Measurements from ENCODE around the gene TMEM144.
"Not testable (repeated sequence)": the region's sequence is repeated elsewhere in the genome, so short reads cannot be mapped to it uniquely, and the experiment has no call there.

TMEM144 gene

GRCh38 chr4:158192439-158193158, 17.7 kb upstream of the TMEM144 start:
- no peak for DNase-seq

- DNase-seq, result no peak
Measured at GRCh38 chr4:158193171-158193749, 17.0 kb upstream of the TMEM144 start.

- DNase-seq, result no peak
Measured at GRCh38 chr4:158195297-158195696, 15.0 kb upstream of the TMEM144 start.

- no peak for DNase-seq
Measured at GRCh38 chr4:158197194-158197776, 13.0 kb upstream of the TMEM144 start.

GRCh38 chr4:158200214-158200613, 10.1 kb upstream of the TMEM144 start:
- DNase-seq, result no peak

GRCh38 chr4:158201322-158201721, 9.0 kb upstream of the TMEM144 start:
- DNase-seq, result no peak

GRCh38 chr4:158201876-158202275, 8.4 kb upstream of the TMEM144 start:
- no peak for DNase-seq

GRCh38 chr4:158202481-158202880, 7.8 kb upstream of the TMEM144 start:
- DNase-seq, result no peak

GRCh38 chr4:158203436-158203835, 6.8 kb upstream of the TMEM144 start:
- no peak for DNase-seq

GRCh38 chr4:158203929-158204328, 6.4 kb upstream of the TMEM144 start:
- no peak for DNase-seq

GRCh38 chr4:158208963-158209640, 1.2 kb upstream of the TMEM144 start:
- DNase-seq, result no peak

GRCh38 chr4:158211222-158211621, 936 bp downstream of the TMEM144 start:
- DNase-seq, result no peak

- no peak for DNase-seq
Measured at GRCh38 chr4:158213466-158213865, 3.2 kb downstream of the TMEM144 start.

GRCh38 chr4:158214856-158215255, 4.6 kb downstream of the TMEM144 start:
- no peak for DNase-seq

- DNase-seq, result no peak
Measured at GRCh38 chr4:158217763-158218162, 7.5 kb downstream of the TMEM144 start.

- no peak for DNase-seq
Measured at GRCh38 chr4:158219623-158220022, 9.3 kb downstream of the TMEM144 start.

GRCh38 chr4:158224318-158224717, 14.0 kb downstream of the TMEM144 start:
- DNase-seq, result not testable (repeated sequence)

- DNase-seq, result not testable (repeated sequence)
Measured at GRCh38 chr4:158224999-158225398, 14.7 kb downstream of the TMEM144 start.

- DNase-seq, result not testable (repeated sequence)
Measured at GRCh38 chr4:158227880-158228279, 17.6 kb downstream of the TMEM144 start.

- not testable (repeated sequence) for DNase-seq
Measured at GRCh38 chr4:158228399-158228798, 18.1 kb downstream of the TMEM144 start.

- no peak for DNase-seq
Measured at GRCh38 chr4:158229768-158230167, 19.5 kb downstream of the TMEM144 start.

- no peak for DNase-seq
Measured at GRCh38 chr4:158234671-158235070, 24.4 kb downstream of the TMEM144 start.

- DNase-seq, result no peak
Measured at GRCh38 chr4:158236304-158237030, 26.2 kb downstream of the TMEM144 start.
